Osteoblast (primary cell): ENCODE data around the gene DCDC2C. TPM values are rescaled to one million over a fixed set of nuclear protein-coding genes. Genes with fewer than 3 reads are reported as not detected.
A peak's percentile ranks its signal among the peaks of the same experiment; 100 is the strongest.

ENCODE experiments used
- DNase-seq: peaks from one replicate; pipeline ENCODE4 v3.0.0; 2011; ENCODE audit warnings: low spot score, mixed read lengths; ENCODE audit not compliant: insufficient read length; ENCODE audit errors: missing footprints
- H2AFZ ChIP-seq: 2 replicates; pipeline ENCODE4 v1.6.0; 2011; ENCODE audit warnings: mild to moderate bottlenecking, low read length
- H3K27ac ChIP-seq: 2 replicates; pipeline ENCODE4 v1.5.1; 2011; ENCODE audit warnings: mild to moderate bottlenecking, low read depth, low read length, moderate library complexity
- H3K27me3 ChIP-seq: 2 replicates; pipeline ENCODE4 v1.6.0; 2012; ENCODE audit warnings: mild to moderate bottlenecking, control low read depth, inconsistent platforms, low read length, moderate library complexity; ENCODE audit not compliant: insufficient read depth
- H3K36me3 ChIP-seq: 2 replicates; pipeline ENCODE4 v1.5.1; 2011; ENCODE audit warnings: mild to moderate bottlenecking, low read length, control low read depth, moderate library complexity; ENCODE audit not compliant: insufficient read depth
- H3K4me1 ChIP-seq: 2 replicates; pipeline ENCODE4 v1.5.1; 2011; ENCODE audit warnings: mild to moderate bottlenecking, low read length, control low read depth, moderate library complexity; ENCODE audit not compliant: insufficient read depth
- H3K4me2 ChIP-seq: 2 replicates; pipeline ENCODE4 v1.6.0; 2011; ENCODE audit warnings: mild to moderate bottlenecking, low read length; ENCODE audit not compliant: insufficient read depth
- H3K4me3 ChIP-seq: fragments of 200-600 bp; sonication (generic); 3 replicates; pipeline ENCODE4 v1.5.1; 2012; ENCODE audit warnings: mild to moderate bottlenecking, low read length, inconsistent platforms; ENCODE audit not compliant: insufficient read depth
- H3K79me2 ChIP-seq: 2 replicates; pipeline ENCODE4 v1.6.0; 2012; ENCODE audit warnings: mild to moderate bottlenecking, low read length, control low read depth, inconsistent platforms; ENCODE audit not compliant: insufficient read depth
- H3K9me3 ChIP-seq: 2 replicates; pipeline ENCODE4 v1.5.1; 2011; ENCODE audit warnings: low read depth, low read length, control low read depth
- H4K20me1 ChIP-seq: 2 replicates; pipeline ENCODE4 v1.6.0; 2012; ENCODE audit warnings: mild to moderate bottlenecking, low read length, control low read depth; ENCODE audit not compliant: insufficient read depth
- CTCF ChIP-seq: IDR thresholded peaks from 2 replicates; pipeline ENCODE4 v1.5.1; 2011; ENCODE audit warnings: mild to moderate bottlenecking, low read depth, low read length, moderate library complexity; ENCODE audit errors: extremely low read depth
- total RNA-seq: library from RNA; depleted of rRNA; stranded (reverse); fragments of >200 nt; gene quantifications from 2 replicates; pipeline ENCODE4 v1.2.3, GENCODE V29; 2012

The DCDC2C gene
- total RNA-seq, 1 donor: not detected

GRCh38 chr2:3805201-3805939 lies 102.0 kb downstream of the DCDC2C start:
- Histone ChIP-seq H2AFZ (no peak overlapping the region), H3K4me2 (no peak overlapping the region), H3K4me1 (no peaks in the 10 kb centered on the region), H3K79me2 (no peaks in the 10 kb centered on the region), H3K27ac (no peak overlapping the region), H3K27me3 (no peaks in the 10 kb centered on the region), H4K20me1 (no peaks in the 10 kb centered on the region), H3K4me3 (no peak overlapping the region), H3K9me3 (no peaks in the 10 kb centered on the region), H3K36me3 (no peaks in the 10 kb centered on the region)
- DNase-seq: no peak
- peak; percentile 44 for TF ChIP-seq CTCF

- Histone ChIP-seq H2AFZ (no peak overlapping the region), H3K79me2 (no peaks in the 10 kb centered on the region), H3K9me3 (no peaks in the 10 kb centered on the region), H3K4me1 (no peaks in the 10 kb centered on the region), H3K27ac (no peak overlapping the region), H3K36me3 (no peaks in the 10 kb centered on the region), H3K27me3 (no peaks in the 10 kb centered on the region), H4K20me1 (no peaks in the 10 kb centered on the region), H3K4me3 (no peak overlapping the region), H3K4me2 (no peak overlapping the region)
- no peak for TF ChIP-seq CTCF
- DNase-seq: peak; percentile 61
Measured at GRCh38 chr2:3806168-3806567, 102.8 kb downstream of the DCDC2C start.

GRCh38 chr2:3806730-3807129 lies 103.4 kb downstream of the DCDC2C start:
- DNase-seq: no peak
- H3K27me3 ChIP-seq: no peaks in the 10 kb centered on the region
- no peak overlapping the region for H3K4me2 ChIP-seq
- no peaks in the 10 kb centered on the region for H4K20me1 ChIP-seq
- TF ChIP-seq CTCF: no peak
- H3K4me3 ChIP-seq: no peak overlapping the region
- no peaks in the 10 kb centered on the region for H3K79me2 ChIP-seq
- H3K9me3 ChIP-seq: no peaks in the 10 kb centered on the region
- H3K36me3 ChIP-seq: no peaks in the 10 kb centered on the region
- no peak overlapping the region for H2AFZ ChIP-seq
- H3K4me1 ChIP-seq: no peaks in the 10 kb centered on the region
- H3K27ac ChIP-seq: no peak overlapping the region

- H3K79me2 ChIP-seq: no peaks in the 10 kb centered on the region
- H3K4me3 ChIP-seq: no peak overlapping the region
- no peak for TF ChIP-seq CTCF
- H2AFZ ChIP-seq: no peak overlapping the region
- no peaks in the 10 kb centered on the region for H3K9me3 ChIP-seq
- H3K27ac ChIP-seq: no peak overlapping the region
- no peak for DNase-seq
- no peak overlapping the region for H3K4me2 ChIP-seq
- H4K20me1 ChIP-seq: no peaks in the 10 kb centered on the region
- H3K36me3 ChIP-seq: no peaks in the 10 kb centered on the region
- no peaks in the 10 kb centered on the region for H3K4me1 ChIP-seq
- H3K27me3 ChIP-seq: no peaks in the 10 kb centered on the region
Measured at GRCh38 chr2:3807853-3808252, 104.5 kb downstream of the DCDC2C start.
